ENCODE results near the gene PRODH2.
"Not testable (repeated sequence)": the region's sequence is repeated elsewhere in the genome, so short reads cannot be mapped to it uniquely, and the experiment has no call there.

Gene PRODH2

GRCh38 chr19:35843676-35844481 lies 31.2 kb upstream of the PRODH2 start:
- peak; percentile 17 for DNase-seq

- DNase-seq: no peak
Observed at GRCh38 chr19:35842666-35843272, 30.1 kb upstream of the PRODH2 start.

- no peak for DNase-seq
Observed at GRCh38 chr19:35841961-35842595, 29.4 kb upstream of the PRODH2 start.

- not testable (repeated sequence) for DNase-seq
Observed at GRCh38 chr19:35836096-35836495, 23.5 kb upstream of the PRODH2 start.

GRCh38 chr19:35833972-35834371 lies 21.3 kb upstream of the PRODH2 start:
- no peak for DNase-seq

- DNase-seq: no peak
Observed at GRCh38 chr19:35832054-35832453, 19.4 kb upstream of the PRODH2 start.

GRCh38 chr19:35830986-35831385 lies 18.3 kb upstream of the PRODH2 start:
- no peak for DNase-seq

GRCh38 chr19:35828692-35829301 lies 16.2 kb upstream of the PRODH2 start:
- DNase-seq: peak; percentile 69

GRCh38 chr19:35824150-35824549 lies 11.5 kb upstream of the PRODH2 start:
- no peak for DNase-seq

- DNase-seq: no peak
Observed at GRCh38 chr19:35822579-35822978, 9.9 kb upstream of the PRODH2 start.

GRCh38 chr19:35818445-35818844 lies 5.8 kb upstream of the PRODH2 start:
- no peak for DNase-seq

- no peak for DNase-seq
Observed at GRCh38 chr19:35816846-35817245, 4.2 kb upstream of the PRODH2 start.

- no peak for DNase-seq
Observed at GRCh38 chr19:35816262-35816661, 3.6 kb upstream of the PRODH2 start.

- no peak for DNase-seq
Observed at GRCh38 chr19:35813043-35813890, 622 bp upstream of the PRODH2 start.

- DNase-seq: no peak
Observed at GRCh38 chr19:35811317-35812219, 1.1 kb downstream of the PRODH2 start.

GRCh38 chr19:35807633-35808032 lies 5.0 kb downstream of the PRODH2 start:
- DNase-seq: no peak

- DNase-seq: no peak
Observed at GRCh38 chr19:35806597-35806996, 6.0 kb downstream of the PRODH2 start.

- no peak for DNase-seq
Observed at GRCh38 chr19:35805526-35806102, 7.0 kb downstream of the PRODH2 start.

GRCh38 chr19:35801828-35802227 lies 10.8 kb downstream of the PRODH2 start:
- DNase-seq: no peak

GRCh38 chr19:35797663-35798062 lies 15.0 kb downstream of the PRODH2 start:
- no peak for DNase-seq
